ENCODE measurements around the gene CD24. TPM values are rescaled to one million over a fixed set of nuclear protein-coding genes. Genes with fewer than 3 reads are reported as not detected.

The CD24 gene
- total RNA-seq, 8 experiments from 2014 or later: 0.52 to 936 (median 473) TPM

Other genes with a start within 250 kb of the CD24 start
- 10 to 100 TPM; 18.8 to 29.4 (median 26.8) TPM for gene MTRES1, start 53.5 kb upstream of the CD24 start, total RNA-seq
- gene BEND3, start 140.8 kb upstream of the CD24 start, total RNA-seq: 10 to 100 TPM in 1 of 8 experiments, 1 to 10 TPM in 7; 2.1 to 12.4 (median 5.0) TPM

Measured in motor neuron (in vitro differentiated cells).